CD4-positive, alpha-beta T cell treated with Interleukin-4 for 1 hour (primary cell): ENCODE measurements around the gene ARHGEF3.
"Not testable (repeated sequence)": the region's sequence is repeated elsewhere in the genome, so short reads cannot be mapped to it uniquely, and the experiment has no call there.

ENCODE experiments used
- DNase-seq, 2 donors: peaks; one replicate each; pipeline ENCODE4 v3.0.0-alpha.2; 2020 to 2022

The ARHGEF3 gene

GRCh38 chr3:56769116-56769707 lies 32.5 kb downstream of the ARHGEF3 start:
- DNase-seq: no peak

- DNase-seq: no peak
Measured at GRCh38 chr3:56764904-56765547, 36.7 kb downstream of the ARHGEF3 start.

GRCh38 chr3:56764184-56764583 lies 37.6 kb downstream of the ARHGEF3 start:
- DNase-seq: no peak

GRCh38 chr3:56763233-56763632 lies 38.5 kb downstream of the ARHGEF3 start:
- DNase-seq: no peak

GRCh38 chr3:56762718-56763117 lies 39.0 kb downstream of the ARHGEF3 start:
- no peak for DNase-seq

GRCh38 chr3:56761887-56762651 lies 39.7 kb downstream of the ARHGEF3 start:
- DNase-seq: no peak

- no peak for DNase-seq
Measured at GRCh38 chr3:56761023-56761422, 40.7 kb downstream of the ARHGEF3 start.

DNA sequence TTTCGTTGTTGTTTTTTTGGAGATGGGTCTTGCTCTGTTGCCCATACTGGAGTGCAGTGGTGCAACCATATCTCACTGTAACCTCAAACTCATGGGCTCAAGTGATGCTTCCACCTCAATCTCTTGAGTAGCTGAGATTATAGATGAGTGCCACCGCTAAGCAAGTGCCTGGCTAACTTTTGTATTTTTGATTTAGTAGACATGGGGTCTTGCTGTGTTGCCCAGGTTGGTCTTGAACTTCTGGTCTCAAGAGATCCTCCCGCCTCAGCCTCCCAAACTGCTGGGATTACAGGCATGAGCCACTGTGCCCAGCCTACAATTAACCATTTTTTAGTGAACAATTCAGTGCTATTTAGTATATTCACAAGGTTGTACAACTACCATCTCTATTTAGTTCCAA lies 42.2 kb downstream of the ARHGEF3 start:
- DNase-seq: no peak

DNA sequence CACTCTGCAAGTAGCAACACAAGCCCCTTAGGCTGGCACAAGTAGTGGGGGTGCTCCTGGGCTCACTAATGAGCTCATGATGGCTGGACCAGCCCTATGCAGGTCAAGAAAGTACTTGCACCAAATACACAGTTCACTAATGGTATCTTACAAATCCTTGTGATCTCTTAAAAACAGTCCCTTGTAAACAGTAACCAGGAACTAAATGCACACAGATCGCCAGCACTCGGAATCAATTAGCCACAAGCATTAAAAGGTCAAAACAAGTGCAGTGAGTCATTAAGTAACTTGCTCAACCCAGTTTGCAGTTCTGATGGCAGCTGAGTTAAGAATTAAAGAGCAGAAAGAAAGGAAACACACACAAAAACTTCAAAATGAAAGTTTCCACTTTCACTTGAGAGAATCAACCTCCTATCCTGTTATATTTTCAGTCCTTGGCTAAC lies 43.2 kb downstream of the ARHGEF3 start:
- DNase-seq: peak; percentile 51 to 59

DNA sequence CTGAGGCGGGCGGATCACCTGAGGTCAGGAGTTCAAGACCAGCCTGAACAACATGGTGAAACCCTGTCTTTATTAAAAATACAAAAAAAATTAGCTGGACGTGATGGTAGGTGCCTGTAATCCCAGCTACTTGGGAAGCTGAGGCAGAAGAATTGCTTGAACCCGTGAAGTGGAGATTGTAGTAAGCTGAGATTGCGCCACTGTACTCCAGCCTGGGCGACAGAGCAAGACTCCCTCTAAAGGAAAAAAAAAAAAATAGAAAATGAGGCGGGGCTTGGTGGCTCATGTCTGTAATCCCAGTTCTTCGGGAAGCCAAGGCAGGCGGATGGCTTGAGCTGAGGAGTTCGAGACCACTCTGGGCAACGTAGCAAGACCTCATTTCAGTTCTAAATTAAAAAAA lies 43.7 kb downstream of the ARHGEF3 start:
- not testable (repeated sequence) for DNase-seq

- peak; percentile 34 to 45 for DNase-seq
Measured at GRCh38 chr3:56754741-56755417, 46.9 kb downstream of the ARHGEF3 start.

DNA sequence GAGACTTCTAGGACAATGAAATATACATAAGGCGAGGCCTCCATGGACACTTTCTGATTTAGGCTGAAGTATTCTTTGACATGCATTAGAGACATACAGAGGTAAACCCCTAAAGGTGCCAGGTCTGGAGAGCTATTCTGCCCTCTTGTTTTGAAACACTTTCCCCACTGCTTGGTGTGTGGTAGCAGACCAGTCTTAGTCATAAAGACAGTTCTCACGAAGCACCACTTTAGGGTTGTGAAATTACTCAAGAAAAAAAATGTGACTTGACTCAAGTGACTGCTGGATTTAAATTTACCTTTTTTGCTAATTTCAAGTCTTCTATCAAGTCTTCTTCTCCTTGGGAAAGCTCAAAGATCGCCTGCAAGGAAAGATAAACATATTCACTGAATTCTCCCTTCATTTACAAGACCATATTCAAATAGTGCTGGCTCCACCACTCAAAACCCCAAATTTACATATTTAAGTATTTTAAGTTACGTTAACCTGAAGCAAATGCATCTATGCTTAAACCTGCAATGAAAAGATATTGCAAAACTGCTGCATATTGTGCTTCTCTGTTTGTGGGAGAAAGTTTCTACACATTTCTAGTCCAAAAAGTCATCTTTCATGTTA lies 48.4 kb downstream of the ARHGEF3 start:
- DNase-seq: peak; percentile 27 to 52

DNA sequence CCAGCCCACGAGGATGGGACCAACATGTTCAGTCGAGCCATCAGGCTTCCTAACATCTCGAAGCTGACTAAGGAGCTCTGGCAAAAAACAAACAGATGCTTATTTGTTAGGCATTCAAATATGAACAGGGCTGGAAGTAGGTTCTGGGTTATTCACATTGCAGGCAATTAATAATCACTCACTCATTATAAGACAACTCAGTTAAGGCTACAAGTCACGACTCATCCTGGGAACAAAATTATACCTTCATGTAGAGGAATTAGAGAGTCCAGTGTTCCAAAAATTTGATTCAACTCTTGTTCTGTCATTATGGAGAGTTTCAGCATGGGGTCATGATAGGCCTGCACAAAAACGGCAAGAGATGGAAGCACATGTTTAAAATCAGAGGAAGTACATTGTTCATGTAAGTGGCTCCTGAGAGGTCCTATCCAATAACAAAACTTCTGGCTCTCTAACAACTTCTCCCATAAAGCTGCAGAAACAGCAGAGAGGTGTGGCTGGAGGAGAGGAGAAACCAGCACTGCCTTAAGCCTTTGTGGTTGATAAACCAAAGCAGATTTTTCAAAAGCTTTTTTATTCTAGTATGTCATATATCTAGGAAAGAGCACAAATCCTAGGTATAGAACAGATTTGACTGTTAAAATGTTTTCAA lies 50.6 kb downstream of the ARHGEF3 start:
- DNase-seq: no peak

DNA sequence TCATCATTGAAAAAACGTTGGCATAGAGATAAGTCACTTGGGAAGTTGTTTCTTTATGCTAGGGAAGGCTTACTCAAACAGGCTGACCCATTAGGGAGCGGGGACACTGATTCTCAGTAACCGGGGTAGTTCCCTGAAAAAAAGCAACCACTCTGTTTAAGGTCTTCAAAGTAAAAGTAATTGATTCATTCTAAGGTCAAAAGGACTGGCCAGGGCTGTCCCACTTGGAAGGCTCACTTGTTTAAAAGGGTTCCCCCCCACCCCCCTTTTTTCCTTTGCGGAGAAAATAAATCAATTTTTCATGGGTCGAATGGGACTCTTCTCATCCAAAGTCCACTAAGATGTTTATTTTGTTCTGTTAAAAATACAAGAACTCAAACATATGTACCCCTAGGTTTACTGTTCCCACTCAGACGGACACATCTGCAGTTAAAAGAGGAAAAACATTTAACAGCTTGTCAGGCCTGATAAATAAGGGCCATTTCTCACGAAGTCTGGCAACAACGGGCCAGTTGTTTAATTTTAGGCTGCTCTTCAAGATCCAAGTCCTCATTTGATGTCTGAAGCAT lies 53.0 kb downstream of the ARHGEF3 start:
- no peak for DNase-seq

DNA sequence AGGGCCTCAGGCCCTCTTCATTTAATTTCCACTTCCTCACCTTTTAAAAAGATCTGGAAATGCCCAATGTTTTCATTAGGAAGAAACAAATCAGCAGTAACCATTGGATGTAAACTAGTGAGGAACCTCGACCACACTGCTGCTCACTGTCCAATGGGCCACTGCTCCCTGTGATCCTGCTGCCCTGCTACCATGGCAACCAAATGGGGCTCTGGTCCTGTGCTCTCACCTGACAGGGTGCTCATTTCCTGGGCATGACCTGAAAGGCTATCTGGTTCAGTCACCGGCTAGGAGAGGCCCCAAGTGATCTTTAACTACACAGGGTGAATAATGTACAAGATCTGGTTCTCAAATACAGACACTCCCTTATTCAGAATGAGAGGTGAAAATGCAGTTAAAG lies 54.6 kb downstream of the ARHGEF3 start:
- no peak for DNase-seq

DNA sequence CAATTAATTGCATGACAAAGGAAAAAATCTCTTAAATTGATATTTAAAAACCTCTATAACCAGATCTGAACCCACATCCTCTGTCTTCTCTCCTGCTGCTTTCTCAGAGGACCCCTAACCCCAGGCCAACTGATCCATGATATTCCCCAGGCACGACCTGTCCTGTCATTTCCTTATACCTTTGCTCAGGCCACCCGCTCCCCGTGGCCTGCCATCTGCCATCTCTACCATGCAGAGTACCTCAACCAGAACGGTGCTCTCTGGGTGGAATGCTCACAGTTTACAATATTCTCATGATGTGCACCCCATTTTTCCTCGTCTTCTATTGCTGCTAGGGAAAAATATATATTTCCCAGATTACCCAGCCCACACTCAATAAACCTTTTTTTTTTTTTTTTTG lies 57.7 kb downstream of the ARHGEF3 start:
- no peak for DNase-seq

DNA sequence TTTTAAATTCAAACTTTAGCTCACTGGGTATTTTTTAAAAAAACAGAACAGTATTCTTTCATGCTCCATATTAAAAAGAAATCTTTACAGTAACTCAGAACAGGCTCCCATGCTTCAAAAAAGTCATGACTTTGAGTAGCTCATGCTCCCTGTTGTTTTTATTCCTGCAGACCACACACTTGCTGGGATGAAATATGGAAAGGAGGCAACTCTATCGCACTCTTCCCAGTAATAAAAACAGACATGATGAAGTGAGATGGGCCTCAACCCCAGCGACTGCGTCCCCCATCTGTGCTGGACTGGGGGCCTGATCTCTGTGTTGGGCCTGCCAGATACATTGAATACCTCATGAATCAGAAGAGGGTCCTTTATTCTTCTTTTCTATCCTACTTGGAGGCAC lies 58.9 kb downstream of the ARHGEF3 start:
- no peak for DNase-seq

DNA sequence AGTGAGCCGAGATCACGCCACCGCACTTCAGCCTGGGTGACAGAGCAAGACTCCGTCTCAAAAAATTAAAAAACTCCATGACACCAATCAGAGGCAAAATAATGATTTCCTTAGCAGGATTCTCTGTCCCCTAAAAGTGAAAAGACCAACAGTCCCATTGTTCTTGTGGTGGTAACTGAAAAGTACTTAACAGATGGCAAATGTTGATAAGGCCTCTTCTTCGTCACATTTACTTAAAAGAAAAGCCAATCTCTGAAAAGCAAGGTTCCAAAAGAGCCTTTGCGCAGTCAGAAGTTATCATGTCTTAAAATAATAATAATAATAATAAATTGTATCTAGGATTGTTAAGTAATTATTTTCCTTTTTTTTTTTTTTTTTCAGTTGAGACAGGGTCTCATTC lies 62.7 kb downstream of the ARHGEF3 start:
- no peak for DNase-seq

DNA sequence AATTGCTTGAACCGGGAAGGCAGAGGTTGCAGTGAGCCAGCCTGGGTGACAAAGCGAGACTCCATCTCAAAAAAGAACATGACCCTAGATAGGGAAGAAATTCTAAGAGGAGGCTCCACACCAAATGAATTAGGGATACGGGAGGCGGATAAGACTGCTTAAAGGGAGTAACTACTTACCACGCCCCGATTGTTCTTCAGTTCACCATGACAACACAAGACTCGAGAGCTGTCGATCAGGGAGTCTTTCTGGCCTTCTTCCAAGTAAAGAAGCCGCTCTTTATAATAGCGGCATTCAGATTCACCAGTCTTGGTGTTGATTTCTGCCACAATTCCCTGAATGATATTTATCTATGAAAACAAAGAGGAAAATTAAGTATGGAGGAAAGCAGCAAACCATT lies 64.7 kb downstream of the ARHGEF3 start:
- no peak for DNase-seq

GRCh38 chr3:56732109-56732508 lies 69.6 kb downstream of the ARHGEF3 start:
- DNase-seq: no peak

DNA sequence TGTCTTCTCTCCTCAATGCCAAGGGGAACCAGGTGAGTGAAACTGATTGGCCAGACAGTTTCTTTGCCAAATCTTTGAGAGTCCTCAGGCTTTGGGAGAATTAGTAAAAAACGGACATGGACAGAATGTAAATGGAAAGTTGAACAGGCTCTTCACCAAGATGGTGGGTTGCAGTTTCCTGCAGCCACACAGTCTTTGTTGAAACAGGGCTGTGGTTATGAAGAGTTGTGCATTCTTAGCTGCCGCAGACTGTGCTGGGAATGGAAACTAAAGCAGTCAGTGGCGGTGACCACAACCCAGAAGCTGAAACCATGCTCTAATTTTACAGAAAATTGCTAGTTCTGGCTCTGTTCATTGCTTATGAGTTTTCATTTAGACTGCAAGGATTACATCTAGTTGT lies 76.6 kb downstream of the ARHGEF3 start:
- peak; percentile 59 to 69 for DNase-seq

DNA sequence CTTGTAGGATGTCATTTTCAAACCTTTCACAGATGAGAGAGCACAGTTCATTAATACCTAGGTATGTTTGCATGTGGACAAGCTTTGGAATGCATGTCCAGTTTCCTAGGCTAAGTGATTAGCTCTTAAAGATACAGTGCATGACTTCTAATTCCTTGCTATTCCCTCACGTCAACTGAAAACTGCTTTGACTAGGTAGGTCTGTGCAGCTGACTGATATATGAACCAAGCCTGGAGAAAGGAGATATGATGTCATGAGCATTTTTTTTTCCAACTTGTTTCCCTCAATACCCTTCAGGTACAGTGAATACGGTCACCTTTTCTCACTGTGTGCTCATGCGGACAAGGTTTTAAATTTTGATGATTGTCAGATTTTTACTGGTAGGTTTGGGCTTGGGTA lies 77.1 kb downstream of the ARHGEF3 start:
- DNase-seq: no peak
